NCI-H1092 treated with DMSO at 0.1 percent for 48 hours (cell line): Measurements from ENCODE around the gene BAX.

ENCODE experiments used
- DNase-seq: peaks from one replicate; lab custom pipeline; 2025; lab: John Stamatoyannopoulos, UW

BAX gene

DNA sequence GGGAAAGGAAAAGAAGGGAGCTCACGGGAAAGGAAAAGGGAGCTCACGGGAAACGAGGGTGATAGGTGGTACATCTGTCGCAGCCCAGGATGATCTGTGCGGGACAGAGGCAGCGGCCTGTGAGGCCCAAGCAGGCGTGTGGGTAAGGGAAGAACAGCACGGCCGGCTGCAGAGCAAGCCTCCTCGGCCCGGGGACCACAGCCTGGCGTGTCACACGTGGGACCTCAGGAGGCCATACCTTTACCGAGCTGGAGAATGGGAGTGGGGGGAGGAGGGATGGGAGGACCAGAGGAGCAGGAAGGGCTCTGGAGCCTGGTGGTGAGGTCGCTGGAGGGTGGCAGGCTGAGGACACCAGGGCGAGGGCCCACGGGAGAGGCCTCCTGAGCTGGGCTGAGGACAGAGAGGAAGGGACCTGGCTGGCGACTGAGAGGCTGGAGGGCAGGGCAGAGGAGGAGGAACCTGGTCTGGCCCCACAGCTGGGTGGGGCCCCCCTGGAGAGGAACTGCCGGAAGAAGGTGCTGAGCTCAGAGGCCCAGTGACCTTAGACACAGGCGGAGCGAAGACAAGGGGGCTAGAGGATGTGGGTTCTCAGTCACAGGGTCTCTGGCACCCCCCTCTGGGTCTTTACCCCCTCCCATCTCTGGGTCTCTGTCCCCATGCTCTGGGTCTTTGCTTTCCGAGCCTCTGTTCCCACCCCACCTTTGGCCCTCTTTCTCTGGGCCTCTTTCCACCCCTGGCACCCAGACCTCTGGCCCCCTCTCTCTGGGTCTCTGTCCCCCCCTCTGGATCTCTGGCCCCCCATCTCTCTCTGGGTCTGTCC lies 7.6 kb downstream of the BAX start:
- no peak for DNase-seq

DNA sequence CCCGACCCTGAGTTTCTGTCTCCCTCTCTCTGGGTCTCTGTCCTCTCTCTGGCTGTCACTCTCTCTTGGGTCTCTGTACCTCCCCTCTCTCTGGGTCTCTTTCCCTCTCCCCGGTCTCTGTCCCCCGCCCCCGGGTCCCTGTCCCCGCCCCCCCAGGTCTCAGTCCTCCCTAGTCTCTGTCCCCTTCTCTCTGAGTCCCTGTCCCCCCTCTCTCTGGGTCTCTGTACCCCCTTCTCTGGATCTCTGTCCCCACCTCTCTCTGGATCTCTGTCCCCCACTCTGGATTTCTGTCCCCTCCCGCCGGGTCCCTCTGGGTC lies 8.1 kb downstream of the BAX start:
- DNase-seq = no peak

GRCh38 chr19:48963371-48964204 lies 8.9 kb downstream of the BAX start:
- no peak for DNase-seq

GRCh38 chr19:48964205-48965039 lies 9.7 kb downstream of the BAX start:
- no peak for DNase-seq

DNA sequence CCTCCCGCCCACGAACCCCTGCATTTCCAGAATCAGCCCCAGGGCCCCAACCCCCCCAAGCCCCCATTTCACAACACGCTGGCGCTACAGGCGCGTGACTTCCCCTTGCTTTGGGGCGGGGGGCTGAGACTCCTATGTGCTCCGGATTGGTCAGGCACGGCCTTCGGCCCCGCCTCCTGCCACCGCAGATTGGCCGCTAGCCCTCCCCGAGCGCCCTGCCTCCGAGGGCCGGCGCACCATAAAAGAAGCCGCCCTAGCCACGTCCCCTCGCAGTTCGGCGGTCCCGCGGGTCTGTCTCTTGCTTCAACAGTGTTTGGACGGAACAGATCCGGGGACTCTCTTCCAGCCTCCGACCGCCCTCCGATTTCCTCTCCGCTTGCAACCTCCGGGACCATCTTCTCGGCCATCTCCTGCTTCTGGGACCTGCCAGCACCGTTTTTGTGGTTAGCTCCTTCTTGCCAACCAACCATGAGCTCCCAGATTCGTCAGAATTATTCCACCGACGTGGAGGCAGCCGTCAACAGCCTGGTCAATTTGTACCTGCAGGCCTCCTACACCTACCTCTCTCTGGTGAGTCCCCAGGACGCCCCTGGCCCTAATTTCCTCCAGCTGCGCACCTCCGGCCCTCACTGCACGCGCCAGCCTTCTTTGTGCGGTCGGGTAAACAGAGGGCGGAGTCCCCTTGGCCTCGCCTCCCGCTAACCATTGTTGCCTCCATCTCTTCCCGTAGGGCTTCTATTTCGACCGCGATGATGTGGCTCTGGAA lies 10.5 kb downstream of the BAX start, which contains the start of gene FTL:
FTL (plus strand) TSS at position 270 of the 766 bp plus-strand sequence; CDS start at position 469, 199 bp downstream.
- DNase-seq = peak; percentile 84

DNA sequence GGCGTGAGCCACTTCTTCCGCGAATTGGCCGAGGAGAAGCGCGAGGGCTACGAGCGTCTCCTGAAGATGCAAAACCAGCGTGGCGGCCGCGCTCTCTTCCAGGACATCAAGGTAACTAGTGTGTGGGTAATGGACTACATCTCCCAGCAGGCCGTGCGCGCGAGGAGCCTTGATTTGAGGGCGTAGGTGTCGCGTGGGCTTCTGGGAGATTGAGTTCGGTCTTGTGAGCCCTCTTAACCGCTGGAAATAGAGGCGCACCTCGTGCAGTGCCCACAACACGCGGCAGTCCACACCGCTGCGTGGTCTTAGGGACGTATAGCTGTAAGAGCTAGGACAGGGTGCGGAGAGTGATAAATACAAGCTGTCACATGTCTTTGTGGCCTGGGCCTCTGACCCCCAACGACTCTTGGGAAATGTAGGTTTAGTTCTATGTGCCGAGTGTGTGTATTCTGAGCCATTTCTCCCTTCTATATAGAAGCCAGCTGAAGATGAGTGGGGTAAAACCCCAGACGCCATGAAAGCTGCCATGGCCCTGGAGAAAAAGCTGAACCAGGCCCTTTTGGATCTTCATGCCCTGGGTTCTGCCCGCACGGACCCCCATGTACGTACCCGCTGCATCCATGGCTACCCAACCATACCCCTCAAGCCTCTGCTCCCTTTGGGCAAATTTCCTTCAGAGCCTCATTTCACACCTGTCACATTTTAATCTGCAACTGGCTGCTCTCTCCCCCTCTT lies 11.3 kb downstream of the BAX start:
- peak; percentile 83 for DNase-seq

- no peak for DNase-seq
Measured at GRCh38 chr19:48966541-48967345, 12.1 kb downstream of the BAX start.

GRCh38 chr19:48967346-48968178 lies 12.9 kb downstream of the BAX start:
- DNase-seq = no peak

- no peak for DNase-seq
Measured at GRCh38 chr19:48968179-48968661, 13.5 kb downstream of the BAX start.

DNA sequence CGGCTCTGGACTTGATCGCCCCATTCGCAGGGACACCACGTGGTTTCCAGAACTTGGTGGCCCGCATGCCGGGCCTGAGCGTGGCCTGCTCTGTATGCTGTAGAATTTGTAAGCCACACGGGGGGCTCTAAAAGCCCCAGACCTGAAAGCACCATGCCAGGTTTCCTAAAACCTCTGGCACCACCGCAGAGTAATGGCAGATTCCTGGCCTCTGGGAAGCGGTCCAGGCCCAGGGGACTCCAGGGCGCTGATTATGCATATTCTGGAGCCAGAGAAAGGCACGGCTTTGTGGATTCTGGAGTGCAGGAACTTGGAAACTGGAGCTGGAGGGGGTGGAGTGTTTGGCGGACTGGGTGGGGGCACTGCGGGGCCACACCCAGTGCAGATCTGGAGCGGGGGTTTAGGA lies 14.1 kb downstream of the BAX start:
- no peak for DNase-seq

DNA sequence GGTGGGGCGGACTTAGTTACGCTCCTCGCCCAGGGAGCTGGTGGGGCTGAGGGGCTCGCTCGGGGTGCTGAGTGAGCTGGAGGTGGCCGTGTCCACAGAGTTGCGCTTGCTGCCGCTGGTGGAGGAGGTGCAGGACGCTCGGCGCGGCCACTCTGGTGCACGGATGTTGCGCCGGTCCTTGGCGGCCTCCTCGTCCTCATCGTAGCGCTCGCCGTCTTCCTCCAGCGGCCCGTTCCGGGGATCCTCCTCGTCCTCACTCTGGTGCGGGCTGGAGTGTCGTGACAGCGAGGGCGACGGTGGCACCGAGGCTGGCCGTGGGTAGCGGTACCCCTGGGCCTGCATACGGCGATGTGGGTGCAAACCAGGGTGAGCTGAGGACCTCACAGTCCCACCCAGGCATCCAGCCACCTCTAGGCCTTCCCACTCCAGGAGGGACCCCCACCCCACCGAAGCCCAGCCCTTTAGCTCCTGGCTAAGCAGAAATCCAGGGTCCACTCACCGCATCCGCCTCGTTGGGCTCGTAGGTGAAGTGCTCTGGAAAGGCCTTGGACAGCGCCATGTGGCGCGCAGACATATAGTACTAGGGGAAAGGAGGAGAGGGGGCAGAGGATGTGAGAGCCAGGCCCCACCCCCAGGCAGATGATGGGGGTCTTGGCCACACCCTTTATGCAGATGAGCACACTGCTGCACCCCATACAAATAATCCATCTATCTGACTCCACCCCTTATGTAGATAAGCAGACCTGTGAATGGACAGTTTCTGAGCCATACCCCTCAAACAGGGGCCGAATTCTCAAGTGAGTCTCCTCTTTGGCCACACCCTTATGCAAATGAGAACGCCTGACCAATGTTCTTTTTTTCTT lies 14.8 kb downstream of the BAX start:
- no peak for DNase-seq

DNA sequence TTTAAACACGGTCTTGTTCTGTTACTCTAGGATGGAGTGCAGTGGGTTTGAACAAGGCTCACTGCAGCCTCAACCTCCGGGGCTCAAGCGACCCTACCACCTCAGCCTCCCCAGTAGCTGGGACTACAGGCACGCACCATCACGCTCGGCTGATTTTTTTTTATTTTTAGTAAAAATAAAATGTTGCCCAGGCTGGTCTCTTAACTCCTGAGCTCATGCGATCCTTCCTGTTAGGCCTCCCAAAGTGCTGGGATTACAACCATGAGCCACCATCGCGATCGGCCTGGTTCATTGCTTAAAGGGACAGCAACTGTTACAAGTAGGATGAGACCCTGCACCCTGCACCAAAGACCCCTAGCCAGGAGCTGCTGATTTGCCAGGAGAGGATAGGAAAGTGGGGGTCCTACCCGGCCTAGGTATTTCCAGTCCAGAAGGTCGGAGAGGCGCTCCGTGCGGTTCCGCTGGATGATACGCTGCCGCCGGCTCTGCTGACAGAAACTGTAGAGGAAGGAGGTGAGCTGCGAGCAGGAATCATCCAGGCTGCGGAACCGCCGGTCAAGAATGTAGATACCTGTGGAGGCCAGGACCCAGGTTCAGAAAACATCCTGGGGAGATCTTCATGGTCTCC lies 15.6 kb downstream of the BAX start:
- no peak for DNase-seq

- peak; percentile 42 for DNase-seq
Measured at GRCh38 chr19:48970923-48971395, 16.3 kb downstream of the BAX start.

DNA sequence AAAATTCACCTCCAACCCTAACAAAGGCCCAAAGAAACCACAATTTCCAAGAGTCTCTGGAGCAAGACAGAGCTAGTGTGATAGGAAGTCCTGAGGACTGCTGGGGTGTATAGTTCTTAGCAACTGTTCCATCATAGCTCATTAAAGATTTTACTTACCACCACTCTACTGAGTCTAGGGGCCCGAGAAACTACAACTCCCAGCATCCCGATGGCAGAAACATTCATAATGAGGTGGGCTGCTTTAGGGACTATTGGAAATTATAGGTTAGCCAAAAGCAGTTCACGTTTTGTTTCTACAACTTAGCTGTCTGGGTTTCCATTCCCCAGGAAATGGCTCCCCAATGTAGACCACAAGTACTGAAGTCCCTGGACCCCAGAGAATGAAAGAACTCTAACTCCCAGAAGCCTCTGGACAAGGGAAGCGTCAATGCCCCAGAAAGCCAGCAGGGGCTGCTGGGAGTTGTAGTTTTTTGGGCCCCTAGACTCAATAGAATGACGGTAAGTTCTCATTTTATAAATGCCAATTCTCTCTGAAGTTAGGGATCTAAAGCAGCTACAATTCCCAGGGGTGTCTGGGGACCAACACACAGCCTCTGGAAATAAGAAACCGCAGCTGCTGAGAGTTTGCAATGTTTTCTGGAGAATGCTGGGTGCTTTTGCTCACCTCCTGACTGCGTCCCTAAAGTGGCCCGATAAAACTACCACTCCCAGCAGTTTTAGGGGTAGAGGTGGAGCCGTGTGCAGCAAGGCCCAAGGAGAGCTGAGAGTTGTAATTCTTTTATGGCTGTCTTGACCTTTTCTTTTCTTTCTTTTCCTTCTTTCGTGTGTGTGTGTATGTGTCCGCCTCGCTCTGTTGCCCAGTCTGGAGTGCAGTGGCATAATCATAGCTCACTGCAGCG lies 21.5 kb downstream of the BAX start:
- DNase-seq = no peak

DNA sequence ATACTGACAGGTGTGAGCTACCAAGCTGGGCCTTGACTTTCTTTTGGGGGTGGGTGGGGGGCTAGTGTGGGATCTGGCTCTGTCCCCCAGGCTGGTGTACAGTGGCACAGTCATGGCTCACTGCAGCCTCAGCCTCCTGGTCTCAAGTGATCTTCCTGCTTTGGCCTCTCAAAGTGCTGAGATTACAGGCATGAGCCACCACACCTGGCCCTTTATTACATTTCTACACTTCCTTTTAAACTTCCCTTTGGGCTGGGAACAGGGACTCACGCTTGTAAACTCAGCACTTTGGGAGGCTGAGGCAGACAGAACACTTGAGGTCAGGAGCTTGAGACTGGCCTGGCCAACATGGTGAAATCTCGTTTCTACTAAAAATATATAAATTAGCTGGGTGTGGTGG lies 22.4 kb downstream of the BAX start:
- DNase-seq = no peak

DNA sequence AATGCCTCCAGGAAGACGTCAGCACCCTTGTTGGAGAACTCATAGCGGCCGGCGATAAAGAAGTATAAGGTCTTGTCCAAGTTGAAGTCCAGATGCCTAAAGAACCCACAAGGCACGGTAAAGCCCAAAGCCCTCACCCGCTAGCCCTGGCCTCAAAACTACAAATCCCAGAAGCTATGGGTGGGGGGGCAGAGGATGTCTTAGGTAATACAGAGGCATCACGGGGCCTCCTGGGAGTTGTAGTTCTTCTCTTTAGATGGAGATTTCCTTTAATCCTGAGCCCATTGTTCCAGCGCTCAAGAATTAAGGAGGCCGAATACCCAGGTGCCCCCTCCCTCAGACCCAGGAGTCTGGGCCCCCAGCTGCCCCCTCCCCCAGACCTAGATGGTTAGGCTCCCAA lies 27.6 kb downstream of the BAX start:
- DNase-seq = no peak
